ENCODE data around the gene CCDC93.

DNA sequence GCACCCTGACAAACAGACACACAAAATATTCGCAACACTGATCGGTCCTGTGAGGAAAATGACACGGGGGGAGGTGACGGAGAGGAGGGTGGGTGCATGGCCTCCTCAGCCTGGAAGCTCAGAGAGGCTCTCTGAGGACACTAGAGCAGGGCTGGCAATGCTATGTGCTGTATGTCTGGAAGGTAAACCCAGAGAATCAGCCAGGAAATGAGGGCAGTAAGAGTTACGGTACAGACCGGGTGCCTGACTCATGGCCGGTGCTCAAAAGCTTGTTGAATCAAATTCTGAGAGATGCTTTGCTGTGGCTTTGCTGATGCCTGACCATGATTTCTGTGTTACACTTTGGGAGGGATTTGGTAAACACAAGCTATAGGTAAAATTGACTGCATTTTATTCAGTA is 81.9 kb downstream of the CCDC93 start:
- TF ChIP-seq, protein P1, sequence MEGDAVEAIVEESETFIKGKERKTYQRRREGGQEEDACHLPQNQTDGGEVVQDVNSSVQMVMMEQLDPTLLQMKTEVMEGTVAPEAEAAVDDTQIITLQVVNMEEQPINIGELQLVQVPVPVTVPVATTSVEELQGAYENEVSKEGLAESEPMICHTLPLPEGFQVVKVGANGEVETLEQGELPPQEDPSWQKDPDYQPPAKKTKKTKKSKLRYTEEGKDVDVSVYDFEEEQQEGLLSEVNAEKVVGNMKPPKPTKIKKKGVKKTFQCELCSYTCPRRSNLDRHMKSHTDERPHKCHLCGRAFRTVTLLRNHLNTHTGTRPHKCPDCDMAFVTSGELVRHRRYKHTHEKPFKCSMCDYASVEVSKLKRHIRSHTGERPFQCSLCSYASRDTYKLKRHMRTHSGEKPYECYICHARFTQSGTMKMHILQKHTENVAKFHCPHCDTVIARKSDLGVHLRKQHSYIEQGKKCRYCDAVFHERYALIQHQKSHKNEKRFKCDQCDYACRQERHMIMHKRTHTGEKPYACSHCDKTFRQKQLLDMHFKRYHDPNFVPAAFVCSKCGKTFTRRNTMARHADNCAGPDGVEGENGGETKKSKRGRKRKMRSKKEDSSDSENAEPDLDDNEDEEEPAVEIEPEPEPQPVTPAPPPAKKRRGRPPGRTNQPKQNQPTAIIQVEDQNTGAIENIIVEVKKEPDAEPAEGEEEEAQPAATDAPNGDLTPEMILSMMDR (IDR thresholded peaks at IDR 0.05) = no peak
- TF ChIP-seq POLR2AphosphoS5 (IDR thresholded peaks at IDR 0.05; ENCODE audit: low read depth, low read length) (no peak), TCF7L2 (IDR thresholded peaks at IDR 0.05; ENCODE audit: low read depth, low read length) (no peak)
- TF ChIP-seq, protein P2, sequence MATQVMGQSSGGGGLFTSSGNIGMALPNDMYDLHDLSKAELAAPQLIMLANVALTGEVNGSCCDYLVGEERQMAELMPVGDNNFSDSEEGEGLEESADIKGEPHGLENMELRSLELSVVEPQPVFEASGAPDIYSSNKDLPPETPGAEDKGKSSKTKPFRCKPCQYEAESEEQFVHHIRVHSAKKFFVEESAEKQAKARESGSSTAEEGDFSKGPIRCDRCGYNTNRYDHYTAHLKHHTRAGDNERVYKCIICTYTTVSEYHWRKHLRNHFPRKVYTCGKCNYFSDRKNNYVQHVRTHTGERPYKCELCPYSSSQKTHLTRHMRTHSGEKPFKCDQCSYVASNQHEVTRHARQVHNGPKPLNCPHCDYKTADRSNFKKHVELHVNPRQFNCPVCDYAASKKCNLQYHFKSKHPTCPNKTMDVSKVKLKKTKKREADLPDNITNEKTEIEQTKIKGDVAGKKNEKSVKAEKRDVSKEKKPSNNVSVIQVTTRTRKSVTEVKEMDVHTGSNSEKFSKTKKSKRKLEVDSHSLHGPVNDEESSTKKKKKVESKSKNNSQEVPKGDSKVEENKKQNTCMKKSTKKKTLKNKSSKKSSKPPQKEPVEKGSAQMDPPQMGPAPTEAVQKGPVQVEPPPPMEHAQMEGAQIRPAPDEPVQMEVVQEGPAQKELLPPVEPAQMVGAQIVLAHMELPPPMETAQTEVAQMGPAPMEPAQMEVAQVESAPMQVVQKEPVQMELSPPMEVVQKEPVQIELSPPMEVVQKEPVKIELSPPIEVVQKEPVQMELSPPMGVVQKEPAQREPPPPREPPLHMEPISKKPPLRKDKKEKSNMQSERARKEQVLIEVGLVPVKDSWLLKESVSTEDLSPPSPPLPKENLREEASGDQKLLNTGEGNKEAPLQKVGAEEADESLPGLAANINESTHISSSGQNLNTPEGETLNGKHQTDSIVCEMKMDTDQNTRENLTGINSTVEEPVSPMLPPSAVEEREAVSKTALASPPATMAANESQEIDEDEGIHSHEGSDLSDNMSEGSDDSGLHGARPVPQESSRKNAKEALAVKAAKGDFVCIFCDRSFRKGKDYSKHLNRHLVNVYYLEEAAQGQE (IDR thresholded peaks at IDR 0.05; ENCODE audit: insufficient read depth in 1 of 2, low read depth in 2 of 2, low read length in 1 of 2) = no peak
